NT2/D1 (cell line): ENCODE measurements around the gene PIK3R4.

Source experiments
- YY1 ChIP-seq: IDR thresholded peaks from 2 replicates; pipeline ENCODE4 v1.6.1; 2011; ENCODE audit not compliant: insufficient read length, insufficient read depth
- ZNF274 ChIP-seq: IDR thresholded peaks from 2 replicates; pipeline ENCODE4 v1.6.1; 2011; ENCODE audit warnings: mild to moderate bottlenecking, low read depth, low read length

DNA sequence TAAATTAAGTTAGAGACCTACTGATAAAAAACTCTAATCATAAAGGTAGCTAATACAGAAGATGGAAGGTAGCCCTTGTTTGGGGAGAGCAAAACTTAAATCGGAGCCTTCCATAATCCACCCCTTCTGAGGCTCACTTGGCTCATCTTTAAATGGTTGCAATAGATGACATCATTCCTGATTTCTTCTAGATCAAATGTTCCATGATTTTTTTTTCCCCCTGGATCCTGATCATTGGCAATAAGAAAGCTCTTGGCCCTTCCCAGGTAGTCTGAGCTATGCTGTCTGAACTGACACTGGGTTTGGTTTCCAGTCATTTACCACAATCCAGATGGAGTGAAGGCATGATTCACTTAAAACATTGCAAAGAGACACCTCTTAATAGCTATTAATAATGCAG lies 92.5 kb downstream of the PIK3R4 start:
- TF ChIP-seq ZNF274 (no peak), YY1 (no peak)
